Neural progenitor cell (in vitro differentiated cells): ENCODE measurements around the gene MACROD2. TPM values are rescaled to one million over a fixed set of nuclear protein-coding genes. Genes with fewer than 3 reads are reported as not detected.

ENCODE experiments used
- DNase-seq: peaks from one replicate; pipeline ENCODE4 v3.0.0-alpha.2; 2016; ENCODE audit warnings: low spot score
- H2AFZ ChIP-seq: fragments of 200-600 bp; sonication (generic); replicated peaks from 2 replicates; pipeline ENCODE4 v1.6.1; 2016; ENCODE audit warnings: antibody characterized with exemption
- H3F3A ChIP-seq: fragments of 200-600 bp; sonication (generic); 2 replicates; pipeline ENCODE4 v1.6.1; 2016; ENCODE audit warnings: antibody characterized with exemption, low read depth
- H3K27ac ChIP-seq: fragments of 200-600 bp; sonication (generic); 2 replicates; pipeline ENCODE4 v1.5.1; 2016; ENCODE audit warnings: mild to moderate bottlenecking
- H3K27me3 ChIP-seq: fragments of 200-600 bp; sonication (generic); 2 replicates; pipeline ENCODE4 v1.6.1; 2016; ENCODE audit warnings: mild to moderate bottlenecking, moderate library complexity
- H3K36me3 ChIP-seq: fragments of 200-600 bp; sonication (generic); 2 replicates; pipeline ENCODE4 v1.5.1; 2016
- H3K4me1 ChIP-seq: fragments of 200-600 bp; sonication (generic); 2 replicates; pipeline ENCODE4 v1.6.1; 2016; ENCODE audit warnings: mixed run types
- H3K4me2 ChIP-seq: fragments of 200-600 bp; sonication (generic); 2 replicates; pipeline ENCODE4 v1.6.1; 2016
- H3K4me3 ChIP-seq: fragments of 200-600 bp; sonication (generic); 2 replicates; pipeline ENCODE4 v1.5.1; 2016
- H3K79me2 ChIP-seq: fragments of 200-600 bp; sonication (generic); 2 replicates; pipeline ENCODE4 v1.6.1; 2016; ENCODE audit warnings: low read depth
- H3K9ac ChIP-seq: fragments of 200-600 bp; sonication (generic); 2 replicates; pipeline ENCODE4 v1.6.1; 2016
- H3K9me3 ChIP-seq: fragments of 200-600 bp; sonication (generic); 2 replicates; pipeline ENCODE4 v1.5.1; 2016; ENCODE audit warnings: low read depth
- H4K20me1 ChIP-seq: fragments of 200-600 bp; sonication (generic); 2 replicates; pipeline ENCODE4 v1.6.1; 2016; ENCODE audit warnings: low read depth
- H3K27ac Mint-ChIP-seq: 3 replicates; pipeline ENCODE4 v1.8.0; 2021; ENCODE audit warnings: mixed read lengths
- H3K27me3 Mint-ChIP-seq: 2 replicates; pipeline ENCODE4 v1.8.0; 2022; ENCODE audit warnings: low read depth, mild to moderate bottlenecking, inconsistent platforms, moderate library complexity, mixed read lengths; ENCODE audit not compliant: insufficient read depth
- H3K36me3 Mint-ChIP-seq: 3 replicates; pipeline ENCODE4 v1.8.0; 2021; ENCODE audit warnings: mixed read lengths
- H3K4me1 Mint-ChIP-seq: 3 replicates; pipeline ENCODE4 v1.8.0; 2021; ENCODE audit warnings: mixed read lengths
- H3K4me3 Mint-ChIP-seq: 3 replicates; pipeline ENCODE4 v1.8.0; 2021; ENCODE audit warnings: mild to moderate bottlenecking, moderate library complexity, mixed read lengths
- H3K9me3 Mint-ChIP-seq: 3 replicates; pipeline ENCODE4 v1.8.0; 2020; ENCODE audit warnings: mixed read lengths
- EZH2 ChIP-seq: fragments of 200-600 bp; sonication (generic); IDR thresholded peaks from 2 replicates; pipeline ENCODE4 v1.6.1; 2017; ENCODE audit warnings: antibody characterized with exemption, mild to moderate bottlenecking, moderate library complexity
- EZH2phosphoT487 ChIP-seq: fragments of 200-600 bp; sonication (generic); IDR thresholded peaks from 2 replicates; pipeline ENCODE4 v1.6.1; 2017; ENCODE audit warnings: antibody characterized with exemption
- total RNA-seq: library from RNA; depleted of rRNA; stranded (reverse); fragments of >200 nt; gene quantifications from 2 replicates; pipeline ENCODE4 v1.2.3, GENCODE V29; 2015; ENCODE audit warnings: low replicate concordance
- TF ChIP-seq, protein P1 (sequence below): fragments of 200-600 bp; sonication (generic); IDR thresholded peaks from 2 replicates; pipeline ENCODE4 v1.5.1; 2017; ENCODE audit warnings: antibody characterized with exemption, mild to moderate bottlenecking

MACROD2 gene
- total RNA-seq, 1 donor from 2014 or later: 11.9 TPM

DNA sequence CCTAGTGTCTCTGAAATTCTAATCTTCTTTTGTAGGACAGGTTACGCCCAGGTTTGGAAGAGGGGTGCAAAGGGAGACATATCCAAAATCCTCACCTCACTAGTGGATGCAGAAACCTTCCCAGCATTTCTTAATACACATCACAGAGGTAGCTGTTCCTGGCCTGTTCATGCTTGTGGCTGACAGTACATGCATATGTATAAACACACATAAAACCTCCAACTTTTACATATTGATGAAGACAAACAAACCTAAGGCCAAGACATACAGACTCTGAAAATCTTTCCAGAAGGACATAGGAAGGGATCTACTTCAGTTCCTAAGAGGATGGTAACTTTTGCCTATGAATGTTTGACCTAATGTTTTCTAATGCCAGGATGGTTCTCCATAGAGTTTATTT lies 1214.2 kb downstream of the MACROD2 start:
- Histone ChIP-seq H3K79me2 (no peaks in the 10 kb centered on the region), H3K9me3 (no peaks in the 10 kb centered on the region), H3K27me3 (no peaks in the 10 kb centered on the region), H2AFZ (no peak overlapping the region), H3K36me3 (no peaks in the 10 kb centered on the region), H3K4me3 (no peak overlapping the region), H3K9ac (no peak overlapping the region), H4K20me1 (no peaks in the 10 kb centered on the region), H3K27ac (no peak overlapping the region), H3F3A (no peaks in the 10 kb centered on the region), H3K4me2 (no peak overlapping the region), H3K4me1 (no peaks in the 10 kb centered on the region)
- Mint-ChIP-seq H3K27me3 (no peaks in the 10 kb centered on the region), H3K36me3 (peaks cover 1% of the 10 kb centered on the region), H3K27ac (no peak overlapping the region), H3K4me3 (no peak overlapping the region), H3K9me3 (peaks cover 16% of the 10 kb centered on the region), H3K4me1 (peaks cover 5% of the 10 kb centered on the region)
- DNase-seq: no peak
- no peak for TF ChIP-seq EZH2
- TF ChIP-seq EZH2phosphoT487: no peak
- TF ChIP-seq, protein P1, sequence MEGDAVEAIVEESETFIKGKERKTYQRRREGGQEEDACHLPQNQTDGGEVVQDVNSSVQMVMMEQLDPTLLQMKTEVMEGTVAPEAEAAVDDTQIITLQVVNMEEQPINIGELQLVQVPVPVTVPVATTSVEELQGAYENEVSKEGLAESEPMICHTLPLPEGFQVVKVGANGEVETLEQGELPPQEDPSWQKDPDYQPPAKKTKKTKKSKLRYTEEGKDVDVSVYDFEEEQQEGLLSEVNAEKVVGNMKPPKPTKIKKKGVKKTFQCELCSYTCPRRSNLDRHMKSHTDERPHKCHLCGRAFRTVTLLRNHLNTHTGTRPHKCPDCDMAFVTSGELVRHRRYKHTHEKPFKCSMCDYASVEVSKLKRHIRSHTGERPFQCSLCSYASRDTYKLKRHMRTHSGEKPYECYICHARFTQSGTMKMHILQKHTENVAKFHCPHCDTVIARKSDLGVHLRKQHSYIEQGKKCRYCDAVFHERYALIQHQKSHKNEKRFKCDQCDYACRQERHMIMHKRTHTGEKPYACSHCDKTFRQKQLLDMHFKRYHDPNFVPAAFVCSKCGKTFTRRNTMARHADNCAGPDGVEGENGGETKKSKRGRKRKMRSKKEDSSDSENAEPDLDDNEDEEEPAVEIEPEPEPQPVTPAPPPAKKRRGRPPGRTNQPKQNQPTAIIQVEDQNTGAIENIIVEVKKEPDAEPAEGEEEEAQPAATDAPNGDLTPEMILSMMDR: no peak

DNA sequence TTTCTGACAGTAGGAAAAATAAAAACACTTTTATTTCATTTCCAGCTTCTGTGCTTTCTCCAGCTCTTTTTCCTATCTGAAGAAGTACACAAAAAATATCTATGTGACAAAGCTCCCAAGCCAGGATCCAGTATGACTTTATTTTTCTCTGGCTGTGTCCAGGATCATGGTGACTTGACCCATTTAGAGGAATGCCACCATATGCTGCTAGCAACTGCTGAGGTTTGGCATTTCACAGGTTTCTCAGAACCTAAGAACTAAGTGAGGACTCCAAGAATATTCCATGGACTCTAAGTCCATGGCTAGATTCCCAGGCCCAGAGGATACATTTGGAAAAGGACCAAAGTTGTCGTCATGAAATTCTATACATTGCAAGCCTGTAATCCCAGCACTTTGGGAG lies 1218.7 kb downstream of the MACROD2 start:
- no peaks in the 10 kb centered on the region for H3K27me3 ChIP-seq
- H3K36me3 ChIP-seq: no peaks in the 10 kb centered on the region
- no peak overlapping the region for H2AFZ ChIP-seq
- Mint-ChIP-seq H3K9me3 (peaks cover 15% of the 10 kb centered on the region), H3K4me1 (no peaks in the 10 kb centered on the region), H3K36me3 (no peaks in the 10 kb centered on the region), H3K27me3 (no peaks in the 10 kb centered on the region), H3K27ac (no peak overlapping the region), H3K4me3 (no peak overlapping the region)
- TF ChIP-seq, protein P1: no peak
- TF ChIP-seq EZH2 (no peak), EZH2phosphoT487 (no peak)
- H4K20me1 ChIP-seq: no peaks in the 10 kb centered on the region
- H3K27ac ChIP-seq: no peak overlapping the region
- H3K9me3 ChIP-seq: no peaks in the 10 kb centered on the region
- H3K4me3 ChIP-seq: no peak overlapping the region
- no peak overlapping the region for H3K4me2 ChIP-seq
- no peaks in the 10 kb centered on the region for H3K4me1 ChIP-seq
- no peak overlapping the region for H3K9ac ChIP-seq
- DNase-seq: no peak
- no peaks in the 10 kb centered on the region for H3F3A ChIP-seq
- no peaks in the 10 kb centered on the region for H3K79me2 ChIP-seq

DNA sequence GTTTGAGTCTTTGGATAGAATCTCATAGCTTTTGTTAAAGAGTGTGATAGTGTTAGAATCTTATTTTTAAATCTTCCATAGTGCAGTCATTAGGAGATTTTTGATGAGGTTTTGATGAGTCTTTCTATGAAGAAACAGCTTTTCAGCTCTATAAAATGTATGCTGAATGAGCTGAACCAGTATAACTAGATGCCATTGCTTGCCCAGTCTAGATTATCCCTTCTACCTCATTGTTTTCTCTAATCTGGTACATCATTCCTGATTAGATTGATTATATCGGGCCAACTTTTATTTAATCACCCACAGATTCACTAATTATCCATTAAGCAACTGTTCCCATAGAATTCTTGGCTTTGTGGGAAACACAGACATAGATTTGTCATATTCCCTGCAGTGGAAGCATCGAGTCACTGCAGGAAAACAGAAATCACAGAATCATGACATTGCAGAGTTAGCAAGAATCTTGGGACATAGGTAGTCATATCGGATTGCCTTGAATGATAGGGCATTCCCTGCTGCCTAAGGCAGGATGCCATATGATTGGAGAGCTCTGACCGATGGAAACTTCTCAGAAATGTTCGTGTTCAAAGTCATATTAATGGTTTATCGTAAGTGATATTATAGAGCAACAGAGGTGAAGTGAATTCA lies 1224.8 kb downstream of the MACROD2 start:
- no peak overlapping the region for H3K9ac ChIP-seq
- peaks cover 43% of the 10 kb centered on the region for H3K4me1 Mint-ChIP-seq

More for the DNA sequence above, 1224.8 kb downstream of the MACROD2 start:
- Histone ChIP-seq H3K4me1 (peaks cover 13% of the 10 kb centered on the region), H3K79me2 (no peaks in the 10 kb centered on the region), H3K36me3 (no peaks in the 10 kb centered on the region), H4K20me1 (no peaks in the 10 kb centered on the region), H2AFZ (no peak overlapping the region), H3K4me2 (no peak overlapping the region), H3K4me3 (no peak overlapping the region), H3K9me3 (no peaks in the 10 kb centered on the region), H3K27ac (no peak overlapping the region), H3K27me3 (no peaks in the 10 kb centered on the region), H3F3A (no peaks in the 10 kb centered on the region)
- DNase-seq: no peak
- no peaks in the 10 kb centered on the region for H3K36me3 Mint-ChIP-seq
- no peak for TF ChIP-seq EZH2
- no peak for TF ChIP-seq EZH2phosphoT487
- TF ChIP-seq, protein P1: no peak
- no peak overlapping the region for H3K4me3 Mint-ChIP-seq
- H3K27me3 Mint-ChIP-seq: no peaks in the 10 kb centered on the region
- H3K9me3 Mint-ChIP-seq: peaks cover 13% of the 10 kb centered on the region
- peak overlapping the region; percentile 76 for H3K27ac Mint-ChIP-seq
